SJCRH30 (cell line): ENCODE measurements around the gene DROSHA. TPM values are rescaled to one million over a fixed set of nuclear protein-coding genes. Genes with fewer than 3 reads are reported as not detected.

Source experiments
- DNase-seq, 2 experiments: peaks; one replicate each; pipeline ENCODE4 v3.0.0-alpha.2; 2015 to 2020
- H3K27ac ChIP-seq: fragments of 250-450 bp; sonication (Bioruptor Pico); 2 replicates; pipeline ENCODE4 v1.5.1; 2020; ENCODE audit warnings: mild to moderate bottlenecking, moderate library complexity
- H3K27me3 ChIP-seq: fragments of 250-450 bp; sonication (Bioruptor Pico); 2 replicates; pipeline ENCODE4 v1.5.1; 2020; ENCODE audit warnings: mild to moderate bottlenecking, moderate library complexity
- H3K36me3 ChIP-seq: fragments of 250-450 bp; sonication (Bioruptor Pico); 2 replicates; pipeline ENCODE4 v1.5.1; 2020; ENCODE audit warnings: mild to moderate bottlenecking, moderate library complexity
- H3K4me1 ChIP-seq: fragments of 250-450 bp; sonication (Bioruptor Pico); 2 replicates; pipeline ENCODE4 v1.5.1; 2020; ENCODE audit warnings: mild to moderate bottlenecking, moderate library complexity
- H3K4me3 ChIP-seq: fragments of 250-450 bp; sonication (Bioruptor Pico); 2 replicates; pipeline ENCODE4 v1.5.1; 2020; ENCODE audit warnings: mild to moderate bottlenecking, moderate library complexity
- H3K9me3 ChIP-seq: fragments of 250-450 bp; sonication (Bioruptor Pico); replicated peaks from 2 replicates; pipeline ENCODE4 v1.5.1; 2020; ENCODE audit warnings: mild to moderate bottlenecking, moderate library complexity
- total RNA-seq: library from RNA; depleted of rRNA; stranded (reverse); fragments of >200 nt; shearing (Covaris generic); gene quantifications from 2 replicates; pipeline ENCODE4 v1.2.3, GENCODE V29; 2014

The DROSHA gene
- total RNA-seq, 1 experiment from 2014 or later = 105 TPM

GRCh38 chr5:31492869-31493268 lies 39.0 kb downstream of the DROSHA start:
- no peak for DNase-seq
- Histone ChIP-seq H3K9me3 (no peaks in the 10 kb centered on the region), H3K27me3 (no peaks in the 10 kb centered on the region), H3K4me1 (no peaks in the 10 kb centered on the region), H3K4me3 (no peak overlapping the region), H3K27ac (no peak overlapping the region), H3K36me3 (peaks cover 75% of the 10 kb centered on the region)

GRCh38 chr5:31487506-31487905 lies 44.4 kb downstream of the DROSHA start:
- H3K4me1 ChIP-seq = no peaks in the 10 kb centered on the region
- no peaks in the 10 kb centered on the region for H3K9me3 ChIP-seq
- no peaks in the 10 kb centered on the region for H3K27me3 ChIP-seq
- no peak overlapping the region for H3K27ac ChIP-seq
- peaks cover 57% of the 10 kb centered on the region for H3K36me3 ChIP-seq
- no peak for DNase-seq
- H3K4me3 ChIP-seq = no peak overlapping the region

DNA sequence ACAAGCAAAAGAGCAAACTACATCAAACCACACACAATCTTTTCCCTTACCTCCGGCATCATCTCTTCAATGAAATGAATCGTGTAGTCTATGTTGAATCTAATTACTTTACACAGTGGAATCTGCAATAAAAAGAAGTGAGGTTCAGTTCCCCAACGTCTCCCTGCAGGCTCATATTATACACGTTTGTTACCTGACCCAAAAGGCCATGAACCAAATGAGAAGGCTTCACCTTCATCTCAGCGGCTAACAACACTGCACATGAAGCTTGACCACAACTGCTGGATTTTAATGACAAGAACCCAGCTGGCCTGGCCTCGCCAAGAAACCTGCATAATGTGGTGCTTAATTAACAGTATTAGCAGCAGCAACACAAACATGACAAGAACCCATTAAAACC lies 45.5 kb downstream of the DROSHA start:
- no peak for DNase-seq
- peaks cover 53% of the 10 kb centered on the region for H3K36me3 ChIP-seq
- H3K27me3 ChIP-seq = no peaks in the 10 kb centered on the region
- H3K4me1 ChIP-seq = no peaks in the 10 kb centered on the region
- H3K4me3 ChIP-seq = no peak overlapping the region
- H3K27ac ChIP-seq = no peak overlapping the region
- H3K9me3 ChIP-seq = no peaks in the 10 kb centered on the region

DNA sequence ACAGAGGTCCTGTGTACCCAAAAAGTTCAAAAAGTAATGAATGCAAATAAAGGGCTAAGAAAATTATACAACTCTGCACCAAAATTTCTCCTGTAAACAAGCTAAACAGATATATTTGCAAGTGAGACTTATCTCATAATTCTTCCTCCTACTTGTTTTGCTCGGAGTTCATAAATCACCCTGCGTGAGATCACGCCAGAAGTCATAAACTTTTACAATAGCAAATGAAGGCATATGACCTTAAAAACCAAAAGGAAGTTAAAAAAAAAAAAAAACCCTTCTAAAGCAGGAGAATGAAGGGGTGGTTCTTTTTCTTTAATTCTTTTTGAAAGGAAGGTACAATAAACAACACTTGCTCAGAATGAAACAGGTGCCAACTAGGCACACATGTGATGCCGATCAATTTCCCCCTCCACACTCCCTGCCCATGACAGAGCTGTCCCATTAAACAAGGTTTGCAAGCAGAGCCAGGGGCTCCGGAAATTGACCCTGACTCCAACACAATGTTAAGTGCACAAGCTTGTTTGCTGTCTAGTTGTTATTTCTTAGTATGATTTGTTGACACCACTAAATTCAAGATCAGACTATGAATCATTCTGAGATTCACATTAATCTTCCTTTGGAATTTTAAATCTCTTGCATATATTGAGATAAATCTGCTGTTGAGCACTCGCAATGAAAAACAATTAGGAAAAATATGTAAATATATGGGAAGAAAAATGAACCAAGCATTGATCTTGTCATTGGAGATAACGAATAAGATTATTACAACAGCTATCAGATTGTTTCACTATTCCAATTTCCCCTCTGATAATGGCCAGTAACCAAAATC lies 46.3 kb downstream of the DROSHA start:
- H3K9me3 ChIP-seq = no peaks in the 10 kb centered on the region
- no peaks in the 10 kb centered on the region for H3K27me3 ChIP-seq
- no peak overlapping the region for H3K27ac ChIP-seq
- H3K4me3 ChIP-seq = no peak overlapping the region
- H3K4me1 ChIP-seq = no peaks in the 10 kb centered on the region
- no peak for DNase-seq
- H3K36me3 ChIP-seq = peaks cover 55% of the 10 kb centered on the region

- no peak for DNase-seq
- peaks cover 62% of the 10 kb centered on the region for H3K36me3 ChIP-seq
- H3K27me3 ChIP-seq = no peaks in the 10 kb centered on the region
- no peak overlapping the region for H3K27ac ChIP-seq
- H3K4me3 ChIP-seq = no peak overlapping the region
- H3K9me3 ChIP-seq = no peaks in the 10 kb centered on the region
- H3K4me1 ChIP-seq = no peaks in the 10 kb centered on the region
Measured at GRCh38 chr5:31481531-31482165, 50.2 kb downstream of the DROSHA start.

DNA sequence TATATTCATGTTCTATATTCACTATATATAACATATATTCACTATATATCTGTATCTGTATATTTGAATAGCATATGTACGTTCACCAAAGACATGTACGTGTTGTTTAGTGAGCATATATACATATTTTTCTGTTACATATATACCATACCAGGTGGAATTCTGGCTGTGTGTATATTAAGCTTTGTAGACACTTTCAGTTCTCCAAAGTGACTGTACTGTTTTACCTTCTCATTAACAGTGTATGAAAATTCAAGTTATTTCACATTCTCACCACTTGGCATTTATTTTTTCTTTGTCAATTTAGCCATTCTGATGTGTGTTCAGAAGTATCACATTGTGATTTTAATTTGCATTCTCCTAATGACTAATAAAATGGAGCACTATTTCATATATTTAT lies 52.2 kb downstream of the DROSHA start:
- DNase-seq = no peak
- Histone ChIP-seq H3K36me3 (peaks cover 51% of the 10 kb centered on the region), H3K9me3 (no peaks in the 10 kb centered on the region), H3K4me3 (no peak overlapping the region), H3K27ac (no peak overlapping the region), H3K27me3 (no peaks in the 10 kb centered on the region), H3K4me1 (no peaks in the 10 kb centered on the region)

GRCh38 chr5:31478901-31479300 lies 53.0 kb downstream of the DROSHA start:
- Histone ChIP-seq H3K36me3 (peaks cover 51% of the 10 kb centered on the region), H3K27ac (no peak overlapping the region)

GRCh38 chr5:31477971-31478370 lies 53.9 kb downstream of the DROSHA start:
- Histone ChIP-seq H3K36me3 (peaks cover 54% of the 10 kb centered on the region), H3K9me3 (no peaks in the 10 kb centered on the region), H3K27me3 (no peaks in the 10 kb centered on the region), H3K4me3 (no peak overlapping the region), H3K4me1 (no peaks in the 10 kb centered on the region), H3K27ac (no peak overlapping the region)
- DNase-seq = no peak

More at GRCh38 chr5:31478901-31479300, 53.0 kb downstream of the DROSHA start:
- Histone ChIP-seq H3K27me3 (no peaks in the 10 kb centered on the region), H3K4me3 (no peak overlapping the region), H3K9me3 (no peaks in the 10 kb centered on the region), H3K4me1 (no peaks in the 10 kb centered on the region)
- DNase-seq = no peak

- Histone ChIP-seq H3K4me3 (no peak overlapping the region), H3K36me3 (peaks cover 56% of the 10 kb centered on the region), H3K9me3 (no peaks in the 10 kb centered on the region), H3K27me3 (no peaks in the 10 kb centered on the region), H3K27ac (no peak overlapping the region), H3K4me1 (no peaks in the 10 kb centered on the region)
- DNase-seq = no peak
Measured at GRCh38 chr5:31477516-31477915, 54.4 kb downstream of the DROSHA start.

DNA sequence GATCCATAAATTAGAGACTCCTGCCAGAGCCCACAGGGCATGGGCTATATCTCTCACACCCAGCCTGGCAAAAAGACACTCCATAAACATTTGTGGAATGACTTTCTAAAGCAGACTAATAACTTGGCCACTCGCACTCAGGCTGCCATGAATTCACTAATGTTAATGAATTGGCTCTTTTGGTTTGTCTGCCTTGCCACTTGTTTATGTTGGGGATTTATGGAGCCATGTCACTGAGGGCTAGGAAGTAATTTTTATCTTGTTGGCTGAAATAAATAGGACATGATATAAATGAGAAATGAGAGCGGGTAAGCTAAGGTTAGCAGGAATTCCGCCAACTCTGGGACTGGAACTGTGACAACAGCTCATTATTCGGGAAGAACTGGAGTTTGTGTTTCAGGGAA lies 55.2 kb downstream of the DROSHA start:
- no peak overlapping the region for H3K4me3 ChIP-seq
- no peak overlapping the region for H3K27ac ChIP-seq
- no peaks in the 10 kb centered on the region for H3K4me1 ChIP-seq
- H3K36me3 ChIP-seq = peaks cover 58% of the 10 kb centered on the region
- DNase-seq = no peak
- H3K9me3 ChIP-seq = no peaks in the 10 kb centered on the region
- no peaks in the 10 kb centered on the region for H3K27me3 ChIP-seq

- H3K27me3 ChIP-seq = no peaks in the 10 kb centered on the region
- H3K4me3 ChIP-seq = no peak overlapping the region
- no peak for DNase-seq
- no peaks in the 10 kb centered on the region for H3K4me1 ChIP-seq
- H3K36me3 ChIP-seq = peaks cover 52% of the 10 kb centered on the region
- no peaks in the 10 kb centered on the region for H3K9me3 ChIP-seq
- no peak overlapping the region for H3K27ac ChIP-seq
Measured at GRCh38 chr5:31471916-31472315, 60.0 kb downstream of the DROSHA start.

GRCh38 chr5:31471040-31471439 lies 60.9 kb downstream of the DROSHA start:
- Histone ChIP-seq H3K36me3 (peaks cover 61% of the 10 kb centered on the region), H3K27me3 (no peaks in the 10 kb centered on the region), H3K27ac (no peak overlapping the region), H3K4me3 (no peak overlapping the region), H3K9me3 (no peaks in the 10 kb centered on the region), H3K4me1 (no peaks in the 10 kb centered on the region)
- no peak for DNase-seq

DNA sequence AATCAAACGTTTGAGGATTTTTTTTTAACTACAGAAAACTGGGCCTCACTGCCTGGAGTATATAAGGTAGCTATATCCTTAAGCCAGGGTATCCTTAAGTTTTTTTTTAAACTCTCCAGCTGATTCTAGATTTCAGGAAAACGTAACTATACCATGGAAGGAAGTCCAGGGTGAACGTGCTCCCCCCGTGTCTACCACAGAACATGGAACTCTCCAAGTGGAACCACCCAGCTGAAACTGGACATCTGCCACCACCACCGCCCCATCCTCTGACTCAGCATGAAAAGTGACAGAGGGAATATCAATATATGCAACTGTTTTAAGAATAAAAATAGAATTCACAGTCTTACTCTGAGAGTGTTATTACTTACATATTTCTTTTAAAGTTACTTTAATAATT lies 61.3 kb downstream of the DROSHA start:
- H3K27ac ChIP-seq = no peak overlapping the region
- H3K4me1 ChIP-seq = no peaks in the 10 kb centered on the region
- H3K36me3 ChIP-seq = peaks cover 65% of the 10 kb centered on the region
- DNase-seq = no peak
- H3K27me3 ChIP-seq = no peaks in the 10 kb centered on the region
- H3K4me3 ChIP-seq = no peak overlapping the region
- H3K9me3 ChIP-seq = no peaks in the 10 kb centered on the region

DNA sequence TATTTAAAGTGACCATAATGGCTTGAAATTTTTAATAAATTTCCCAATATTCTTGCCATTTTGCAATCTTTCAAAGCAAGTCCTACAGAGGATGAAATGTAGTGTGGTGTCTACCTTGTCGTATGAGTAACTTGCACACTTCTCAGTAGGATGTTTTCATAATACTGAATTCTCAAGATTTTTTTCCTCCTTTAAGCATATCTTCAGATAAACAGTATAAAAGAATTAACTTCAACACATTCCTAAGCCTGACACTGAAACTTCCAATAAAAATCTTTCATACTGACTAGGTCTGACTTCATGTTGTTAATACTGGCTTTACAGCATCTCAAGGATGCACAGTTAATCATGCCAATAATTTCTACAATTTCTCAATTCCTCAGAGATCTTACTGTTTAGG lies 62.0 kb downstream of the DROSHA start:
- Histone ChIP-seq H3K27ac (no peak overlapping the region), H3K4me1 (no peaks in the 10 kb centered on the region), H3K36me3 (peaks cover 72% of the 10 kb centered on the region), H3K27me3 (no peaks in the 10 kb centered on the region), H3K4me3 (no peak overlapping the region), H3K9me3 (no peaks in the 10 kb centered on the region)
- no peak for DNase-seq

DNA sequence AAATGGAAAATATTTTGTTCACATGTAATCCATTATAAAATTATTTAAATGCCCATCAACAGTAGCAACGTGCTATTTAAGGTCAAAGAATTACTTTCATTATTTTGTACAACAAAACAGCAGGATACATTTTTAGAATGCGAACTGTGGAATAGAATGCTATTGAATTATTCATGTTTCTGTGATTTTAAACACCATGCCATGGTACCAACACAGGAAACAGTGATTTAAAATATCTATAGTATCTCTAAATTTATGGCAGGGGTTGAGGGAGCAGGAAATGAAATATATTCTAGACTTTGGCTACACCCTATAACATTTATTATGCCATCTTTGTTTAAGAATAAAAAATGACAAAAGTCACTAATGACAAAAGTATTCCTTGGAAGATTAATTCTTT lies 62.4 kb downstream of the DROSHA start:
- no peak overlapping the region for H3K27ac ChIP-seq

GRCh38 chr5:31465291-31465690 lies 66.6 kb downstream of the DROSHA start:
- H3K27me3 ChIP-seq = no peaks in the 10 kb centered on the region
- no peak overlapping the region for H3K27ac ChIP-seq
- H3K9me3 ChIP-seq = no peaks in the 10 kb centered on the region
- no peaks in the 10 kb centered on the region for H3K4me1 ChIP-seq
- no peak for DNase-seq
- no peak overlapping the region for H3K4me3 ChIP-seq
- peaks cover 85% of the 10 kb centered on the region for H3K36me3 ChIP-seq

More for the DNA sequence above, 62.4 kb downstream of the DROSHA start:
- Histone ChIP-seq H3K4me3 (no peak overlapping the region), H3K9me3 (no peaks in the 10 kb centered on the region), H3K27me3 (no peaks in the 10 kb centered on the region), H3K36me3 (peaks cover 70% of the 10 kb centered on the region), H3K4me1 (no peaks in the 10 kb centered on the region)
- DNase-seq = no peak
